HepG2 (cell line): ENCODE data around the gene GSC2. TPM values are rescaled to one million over a fixed set of nuclear protein-coding genes. Genes with fewer than 3 reads are reported as not detected.

Experiments used
- ARNT2 ChIP-seq: sonication (generic); formaldehyde crosslinking; IDR thresholded peaks from 2 replicates; pipeline ENCODE4 v1.8.0; 2022; ENCODE audit warnings: mild to moderate bottlenecking, low read depth, missing genetic modification reagents, moderate library complexity
- ATF5 ChIP-seq: sonication (generic); formaldehyde crosslinking; IDR thresholded peaks from 2 replicates; pipeline ENCODE4 v1.4.0; 2020; ENCODE audit warnings: mild to moderate bottlenecking, low read depth, missing genetic modification reagents
- DBP ChIP-seq: sonication (generic); formaldehyde crosslinking; IDR thresholded peaks from 2 replicates; pipeline ENCODE4 v1.4.0; 2020; ENCODE audit warnings: missing genetic modification reagents; ENCODE audit errors: not compliant biosample characterization
- ELF1 ChIP-seq: sonication (generic); formaldehyde crosslinking; IDR thresholded peaks from 2 replicates; pipeline ENCODE4 v1.4.0; 2020; ENCODE audit warnings: missing genetic modification reagents
- FOXA1 ChIP-seq, 2 experiments: fragments of 450-650 bp in 1 of 2; sonication (generic) in 1 of 2; formaldehyde crosslinking in 1 of 2; IDR thresholded peaks; 2 replicates each; pipeline versions ENCODE4 v1.4.0 to v1.6.1; 2016 to 2020; ENCODE audit warnings: missing genetic modification reagents in 1 of 2
- HBP1 ChIP-seq: IDR thresholded peaks from 2 replicates; pipeline ENCODE4 v1.6.1; 2016; ENCODE audit warnings: low read depth, control low read depth
- KMT2A ChIP-seq: sonication (generic); formaldehyde crosslinking; IDR thresholded peaks from 2 replicates; pipeline ENCODE4 v1.4.0; 2020; ENCODE audit warnings: missing genetic modification reagents
- NFKB2 ChIP-seq: sonication (generic); formaldehyde crosslinking; IDR thresholded peaks from 2 replicates; pipeline ENCODE4 v1.4.0; 2020; ENCODE audit warnings: missing genetic modification reagents, borderline replicate concordance
- SRY ChIP-seq: sonication (generic); formaldehyde crosslinking; IDR thresholded peaks from 2 replicates; pipeline ENCODE4 v1.8.0; 2022; ENCODE audit warnings: mild to moderate bottlenecking, missing genetic modification reagents
- ZBTB3 ChIP-seq: sonication (generic); formaldehyde crosslinking; IDR thresholded peaks from 2 replicates; pipeline ENCODE4 v1.4.0; 2020; ENCODE audit warnings: low read depth, mild to moderate bottlenecking, moderate library complexity, missing genetic modification reagents, borderline replicate concordance
- ZNF431 ChIP-seq: sonication (generic); formaldehyde crosslinking; IDR thresholded peaks from 2 replicates; pipeline ENCODE4 v1.9.0; 2022; ENCODE audit warnings: missing genetic modification reagents, low read depth, mild to moderate bottlenecking, borderline replicate concordance
- ZNF543 ChIP-seq: sonication (generic); formaldehyde crosslinking; IDR thresholded peaks from 2 replicates; pipeline ENCODE4 v1.4.0; 2020; ENCODE audit warnings: mild to moderate bottlenecking, missing genetic modification reagents
- ZNF556 ChIP-seq: sonication (generic); formaldehyde crosslinking; IDR thresholded peaks from 2 replicates; pipeline ENCODE4 v1.4.0; 2020; ENCODE audit warnings: mild to moderate bottlenecking, missing genetic modification reagents, borderline replicate concordance
- ZNF562 ChIP-seq: sonication (generic); formaldehyde crosslinking; IDR thresholded peaks from 2 replicates; pipeline ENCODE4 v1.8.0; 2022; ENCODE audit warnings: missing genetic modification reagents, borderline replicate concordance
- ZSCAN21 ChIP-seq: sonication (generic); formaldehyde crosslinking; IDR thresholded peaks from 2 replicates; pipeline ENCODE4 v1.8.0; 2022; ENCODE audit warnings: mild to moderate bottlenecking, missing genetic modification reagents, moderate library complexity, borderline replicate concordance
- ZUFSP ChIP-seq: sonication (generic); formaldehyde crosslinking; IDR thresholded peaks from 2 replicates; pipeline ENCODE4 v1.9.0; 2021; ENCODE audit warnings: missing genetic modification reagents, mild to moderate bottlenecking, borderline replicate concordance
- polyA plus RNA-seq, 8 experiments: library from polyadenylated mRNA; depleted of rRNA in 3 of 8; stranded (reverse) in 7 of 8; unstranded in 1 of 8; fragments of >200 nt; fragmentation: Illumina TruSeq in 4 of 8; extraction: Trizol in 4 of 8; gene quantifications; 2 replicates each; pipeline versions ENCODE4 v1.2.1 to v1.2.3, GENCODE V29; 2011 to 2016; ENCODE audit warnings: low read depth in 4 of 8, missing spikeins in 1 of 8, mixed read lengths in 1 of 8; ENCODE audit not compliant: insufficient read depth in 1 of 8
- total RNA-seq, 5 experiments: library from RNA; depleted of rRNA; stranded (reverse); fragments of >200 nt; fragmentation: Illumina TruSeq; extraction: Trizol; gene quantifications; 2 replicates each; pipeline ENCODE4 v1.2.3, GENCODE V29; 2016; ENCODE audit warnings: low read depth in 1 of 5
- TF ChIP-seq, protein P1 (sequence below): sonication (generic); formaldehyde crosslinking; IDR thresholded peaks from 2 replicates; pipeline ENCODE4 v1.4.0; 2020; ENCODE audit warnings: missing genetic modification reagents, borderline replicate concordance

The GSC2 gene
- total and polyA plus RNA-seq, 2 of the 13 experiments (the other 11 are each of a cell fraction or from before 2014, with no cell fraction given) = not detected

GRCh38 chr22:19174106-19175025 is 24.3 kb upstream of the GSC2 start (continued):
- TF ChIP-seq ZUFSP (CRISPR knock-in tag) = no peak
- no peak for TF ChIP-seq ZBTB3 (CRISPR knock-in tag)
- TF ChIP-seq DBP (CRISPR knock-in tag) = no peak
- TF ChIP-seq KMT2A (CRISPR knock-in tag) = no peak; the same call in 1 of the 2 replicates
- no peak for TF ChIP-seq ZNF562 (CRISPR knock-in tag)
- TF ChIP-seq HBP1 (CRISPR knock-in tag) = no peak
- TF ChIP-seq NFKB2 = peak; percentile 21; the same call in 1 of the 2 replicates
- TF ChIP-seq ZNF431 = no peak
- TF ChIP-seq ZNF556 (CRISPR knock-in tag) = no peak
- TF ChIP-seq ARNT2 = peak; percentile 74; the same call in 1 of the 2 replicates
- TF ChIP-seq SRY = peak; percentile 30; the same call in 1 of the 2 replicates
- TF ChIP-seq ATF5 (CRISPR knock-in tag) = no peak
- TF ChIP-seq, protein P1, sequence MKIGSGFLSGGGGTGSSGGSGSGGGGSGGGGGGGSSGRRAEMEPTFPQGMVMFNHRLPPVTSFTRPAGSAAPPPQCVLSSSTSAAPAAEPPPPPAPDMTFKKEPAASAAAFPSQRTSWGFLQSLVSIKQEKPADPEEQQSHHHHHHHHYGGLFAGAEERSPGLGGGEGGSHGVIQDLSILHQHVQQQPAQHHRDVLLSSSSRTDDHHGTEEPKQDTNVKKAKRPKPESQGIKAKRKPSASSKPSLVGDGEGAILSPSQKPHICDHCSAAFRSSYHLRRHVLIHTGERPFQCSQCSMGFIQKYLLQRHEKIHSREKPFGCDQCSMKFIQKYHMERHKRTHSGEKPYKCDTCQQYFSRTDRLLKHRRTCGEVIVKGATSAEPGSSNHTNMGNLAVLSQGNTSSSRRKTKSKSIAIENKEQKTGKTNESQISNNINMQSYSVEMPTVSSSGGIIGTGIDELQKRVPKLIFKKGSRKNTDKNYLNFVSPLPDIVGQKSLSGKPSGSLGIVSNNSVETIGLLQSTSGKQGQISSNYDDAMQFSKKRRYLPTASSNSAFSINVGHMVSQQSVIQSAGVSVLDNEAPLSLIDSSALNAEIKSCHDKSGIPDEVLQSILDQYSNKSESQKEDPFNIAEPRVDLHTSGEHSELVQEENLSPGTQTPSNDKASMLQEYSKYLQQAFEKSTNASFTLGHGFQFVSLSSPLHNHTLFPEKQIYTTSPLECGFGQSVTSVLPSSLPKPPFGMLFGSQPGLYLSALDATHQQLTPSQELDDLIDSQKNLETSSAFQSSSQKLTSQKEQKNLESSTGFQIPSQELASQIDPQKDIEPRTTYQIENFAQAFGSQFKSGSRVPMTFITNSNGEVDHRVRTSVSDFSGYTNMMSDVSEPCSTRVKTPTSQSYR (CRISPR knock-in tag) = no peak
- no peak for TF ChIP-seq ZNF543 (CRISPR knock-in tag)
- no peak for TF ChIP-seq FOXA1 (IDR thresholded peaks at IDR 0.05)
- no peak for TF ChIP-seq FOXA1 (CRISPR knock-in tag; IDR thresholded peaks at IDR 0.05)
- 0 out of 2 replicates have a peak, but pooled peaks have one; percentile 26 for TF ChIP-seq ZSCAN21
- TF ChIP-seq ELF1 (CRISPR knock-in tag) = no peak
